HL-60 (cell line): ENCODE results near the gene ZNF500.

Source experiments
- POLR2AphosphoS5 ChIP-seq: IDR thresholded peaks from 2 replicates; pipeline ENCODE4 v1.6.1; 2012; ENCODE audit warnings: low read depth
- SPI1 ChIP-seq: IDR thresholded peaks from 2 replicates; pipeline ENCODE4 v1.6.1; 2012; ENCODE audit warnings: low read depth, mild to moderate bottlenecking, borderline replicate concordance
- TF ChIP-seq, protein P1 (sequence below): IDR thresholded peaks from one replicate; pipeline ENCODE4 v1.5.1; 2011; ENCODE audit warnings: low read length, control low read depth, inconsistent platforms; ENCODE audit not compliant: insufficient read depth

DNA sequence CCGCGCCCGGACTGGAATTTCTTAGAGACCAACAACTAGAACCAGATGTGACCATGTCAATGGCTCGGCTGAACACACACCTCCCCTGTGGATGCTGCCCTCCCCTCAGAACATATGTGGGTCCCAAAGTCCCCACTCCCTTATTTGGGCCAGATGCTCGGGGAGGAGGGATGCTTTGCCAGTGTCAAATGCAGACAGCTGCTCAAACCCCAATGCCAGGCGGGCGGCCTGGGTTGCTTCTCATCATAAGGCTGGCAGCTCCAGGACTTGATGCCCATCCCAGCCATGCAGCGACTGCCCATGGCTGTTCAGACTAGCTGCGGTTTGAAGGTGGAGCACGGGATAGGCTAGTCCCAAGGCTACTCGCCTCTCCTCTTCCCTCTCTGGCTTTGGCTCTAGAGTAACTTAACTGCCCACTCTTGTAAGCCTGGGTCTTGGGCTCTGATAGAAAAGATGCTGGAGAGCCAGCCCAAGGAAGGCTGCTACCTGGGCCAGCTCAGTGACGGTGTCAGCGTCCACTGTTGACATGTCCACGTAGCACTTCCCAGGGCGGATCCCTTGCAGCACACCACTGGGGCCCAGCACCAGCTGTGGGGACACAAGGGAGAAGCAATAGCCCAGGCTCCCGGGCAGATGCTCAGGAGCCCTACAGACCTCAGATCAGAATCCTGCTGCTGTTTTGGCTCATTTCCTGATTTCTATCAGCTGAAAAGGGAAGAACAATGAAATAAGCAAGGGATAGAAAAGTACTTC lies 46.5 kb upstream of the ZNF500 start:
- TF ChIP-seq, protein P1, sequence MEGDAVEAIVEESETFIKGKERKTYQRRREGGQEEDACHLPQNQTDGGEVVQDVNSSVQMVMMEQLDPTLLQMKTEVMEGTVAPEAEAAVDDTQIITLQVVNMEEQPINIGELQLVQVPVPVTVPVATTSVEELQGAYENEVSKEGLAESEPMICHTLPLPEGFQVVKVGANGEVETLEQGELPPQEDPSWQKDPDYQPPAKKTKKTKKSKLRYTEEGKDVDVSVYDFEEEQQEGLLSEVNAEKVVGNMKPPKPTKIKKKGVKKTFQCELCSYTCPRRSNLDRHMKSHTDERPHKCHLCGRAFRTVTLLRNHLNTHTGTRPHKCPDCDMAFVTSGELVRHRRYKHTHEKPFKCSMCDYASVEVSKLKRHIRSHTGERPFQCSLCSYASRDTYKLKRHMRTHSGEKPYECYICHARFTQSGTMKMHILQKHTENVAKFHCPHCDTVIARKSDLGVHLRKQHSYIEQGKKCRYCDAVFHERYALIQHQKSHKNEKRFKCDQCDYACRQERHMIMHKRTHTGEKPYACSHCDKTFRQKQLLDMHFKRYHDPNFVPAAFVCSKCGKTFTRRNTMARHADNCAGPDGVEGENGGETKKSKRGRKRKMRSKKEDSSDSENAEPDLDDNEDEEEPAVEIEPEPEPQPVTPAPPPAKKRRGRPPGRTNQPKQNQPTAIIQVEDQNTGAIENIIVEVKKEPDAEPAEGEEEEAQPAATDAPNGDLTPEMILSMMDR, result no peak
- TF ChIP-seq SPI1 (no peak), POLR2AphosphoS5 (no peak)
